ENCODE results near the gene TPGS2.

Gene TPGS2

GRCh38 chr18:36813101-36813775, 15.6 kb downstream of the TPGS2 start:
- Histone ChIP-seq H3K4me3 (no peak overlapping the region), H3K4me1 (no peaks in the 10 kb centered on the region), H3K36me3 (peaks cover 87% of the 10 kb centered on the region), H4K20me1 (peaks cover 58% of the 10 kb centered on the region), H3K9me3 (no peaks in the 10 kb centered on the region), H3K4me2 (no peak overlapping the region), H3K27ac (no peak overlapping the region), H3K27me3 (no peaks in the 10 kb centered on the region), H3K9ac (no peak overlapping the region)
- no peak for TF ChIP-seq Cebpa-rat (IDR thresholded peaks at IDR 0.05)

GRCh38 chr18:36812678-36813077, 16.1 kb downstream of the TPGS2 start:
- no peak overlapping the region for H3K4me3 ChIP-seq
- no peak overlapping the region for H3K9ac ChIP-seq
- no peak overlapping the region for H3K27ac ChIP-seq
- no peaks in the 10 kb centered on the region for H3K9me3 ChIP-seq
- no peak for TF ChIP-seq Cebpa-rat (IDR thresholded peaks at IDR 0.05)
- H3K4me1 ChIP-seq: no peaks in the 10 kb centered on the region
- peaks cover 58% of the 10 kb centered on the region for H4K20me1 ChIP-seq
- no peak overlapping the region for H3K4me2 ChIP-seq
- no peaks in the 10 kb centered on the region for H3K27me3 ChIP-seq
- H3K36me3 ChIP-seq: peaks cover 87% of the 10 kb centered on the region

- Histone ChIP-seq H4K20me1 (peaks cover 58% of the 10 kb centered on the region), H3K4me1 (no peaks in the 10 kb centered on the region), H3K4me3 (no peak overlapping the region), H3K9me3 (no peaks in the 10 kb centered on the region), H3K4me2 (no peak overlapping the region), H3K27me3 (no peaks in the 10 kb centered on the region), H3K27ac (no peak overlapping the region), H3K9ac (no peak overlapping the region), H3K36me3 (peaks cover 87% of the 10 kb centered on the region)
- TF ChIP-seq Cebpa-rat (IDR thresholded peaks at IDR 0.05): 0 out of 2 replicates have a peak, but pooled peaks have one; percentile 7
Observed at GRCh38 chr18:36811955-36812354, 16.8 kb downstream of the TPGS2 start.

GRCh38 chr18:36811430-36811829, 17.4 kb downstream of the TPGS2 start:
- Histone ChIP-seq H3K27me3 (no peaks in the 10 kb centered on the region), H3K4me3 (no peak overlapping the region), H3K27ac (no peak overlapping the region), H3K36me3 (peaks cover 87% of the 10 kb centered on the region), H3K4me2 (no peak overlapping the region), H4K20me1 (peaks cover 58% of the 10 kb centered on the region), H3K9ac (no peak overlapping the region), H3K4me1 (no peaks in the 10 kb centered on the region), H3K9me3 (no peaks in the 10 kb centered on the region)
- no peak for TF ChIP-seq Cebpa-rat (IDR thresholded peaks at IDR 0.05)

- TF ChIP-seq Cebpa-rat (IDR thresholded peaks at IDR 0.05): no peak
- Histone ChIP-seq H3K4me3 (no peak overlapping the region), H3K4me2 (no peak overlapping the region), H3K27me3 (no peaks in the 10 kb centered on the region), H3K36me3 (peaks cover 87% of the 10 kb centered on the region), H3K27ac (no peak overlapping the region), H3K9ac (no peak overlapping the region), H3K9me3 (no peaks in the 10 kb centered on the region), H4K20me1 (peaks cover 47% of the 10 kb centered on the region), H3K4me1 (no peaks in the 10 kb centered on the region)
Observed at GRCh38 chr18:36809590-36810381, 19.0 kb downstream of the TPGS2 start.

- H3K36me3 ChIP-seq: peaks cover 87% of the 10 kb centered on the region
- no peaks in the 10 kb centered on the region for H3K4me1 ChIP-seq
- no peak for TF ChIP-seq Cebpa-rat (IDR thresholded peaks at IDR 0.05)
- H3K9ac ChIP-seq: no peak overlapping the region
- no peak overlapping the region for H3K27ac ChIP-seq
- no peak overlapping the region for H3K4me2 ChIP-seq
- no peak overlapping the region for H3K4me3 ChIP-seq
- H4K20me1 ChIP-seq: peaks cover 40% of the 10 kb centered on the region
- H3K9me3 ChIP-seq: no peaks in the 10 kb centered on the region
- no peaks in the 10 kb centered on the region for H3K27me3 ChIP-seq
Observed at GRCh38 chr18:36808681-36809080, 20.1 kb downstream of the TPGS2 start.

- Histone ChIP-seq H3K9me3 (no peaks in the 10 kb centered on the region), H3K27me3 (no peaks in the 10 kb centered on the region), H4K20me1 (peaks cover 4% of the 10 kb centered on the region), H3K27ac (no peak overlapping the region), H3K4me1 (no peaks in the 10 kb centered on the region), H3K4me2 (no peak overlapping the region), H3K9ac (no peak overlapping the region), H3K4me3 (no peak overlapping the region), H3K36me3 (peaks cover 87% of the 10 kb centered on the region)
- no peak for TF ChIP-seq Cebpa-rat (IDR thresholded peaks at IDR 0.05)
Observed at GRCh38 chr18:36805105-36805504, 23.7 kb downstream of the TPGS2 start.

- Histone ChIP-seq H3K27me3 (no peaks in the 10 kb centered on the region), H3K4me1 (no peaks in the 10 kb centered on the region), H4K20me1 (no peaks in the 10 kb centered on the region), H3K4me3 (no peak overlapping the region), H3K9me3 (no peaks in the 10 kb centered on the region), H3K36me3 (peaks cover 100% of the 10 kb centered on the region), H3K27ac (no peak overlapping the region), H3K9ac (no peak overlapping the region), H3K4me2 (no peak overlapping the region)
- no peak for TF ChIP-seq Cebpa-rat (IDR thresholded peaks at IDR 0.05)
Observed at GRCh38 chr18:36798738-36799473, 29.9 kb downstream of the TPGS2 start.

GRCh38 chr18:36792634-36793283, 36.0 kb downstream of the TPGS2 start:
- no peak for TF ChIP-seq Cebpa-rat (IDR thresholded peaks at IDR 0.05)
- Histone ChIP-seq H3K4me1 (no peaks in the 10 kb centered on the region), H3K27me3 (no peaks in the 10 kb centered on the region), H3K4me3 (no peak overlapping the region), H3K36me3 (peaks cover 92% of the 10 kb centered on the region), H3K4me2 (no peak overlapping the region), H3K9ac (no peak overlapping the region), H4K20me1 (no peaks in the 10 kb centered on the region), H3K27ac (no peak overlapping the region), H3K9me3 (peaks cover 19% of the 10 kb centered on the region; the same call in 1 of the 2 replicates)

All from BLaER1 (cell line).